SK-N-SH (cell line): ENCODE results near the gene ISLR2. TPM values are rescaled to one million over a fixed set of nuclear protein-coding genes. Genes with fewer than 3 reads are reported as not detected.
A peak's percentile ranks its signal among the peaks of the same experiment; 100 is the strongest.

Source experiments
- CTCF ChIA-PET: fragments of 300-600, 350-600 bp; formaldehyde crosslinking; extraction: SDS; loops from one replicate; lab custom pipeline; 2021; lab: Yijun Ruan, JAX
- POLR2A ChIA-PET: fragments of 350-600 bp; sonication (Branson Sonifier 250); formaldehyde crosslinking; extraction: SDS; loops from one replicate; lab custom pipeline; 2020; ENCODE audit warnings: antibody characterized with exemption, inconsistent platforms; lab: Yijun Ruan, JAX
- DNase-seq: peaks from one replicate; pipeline ENCODE4 v3.0.0; 2012
- H2AFZ ChIP-seq: fragments of 200-600 bp; sonication (generic); 2 replicates; pipeline ENCODE4 v1.8.1; 2016; ENCODE audit warnings: antibody characterized with exemption, mild to moderate bottlenecking, low read depth
- H3F3A ChIP-seq: fragments of 200-600 bp; sonication (generic); replicated peaks from 2 replicates; pipeline ENCODE3; 2016; ENCODE audit warnings: antibody characterized with exemption, mild to moderate bottlenecking; ENCODE audit not compliant: insufficient read depth
- H3K27ac ChIP-seq, 2 experiments: fragments of 200-500 bp in 1 of 2; fragments of 200-600 bp in 1 of 2; sonication (Bioruptor generic) in 1 of 2; sonication (generic), shearing (Covaris generic) in 1 of 2; 2 replicates each; pipeline versions ENCODE4 v1.5.1 to v1.6.1; 2014 to 2016; ENCODE audit warnings: low read depth in 2 of 2, inconsistent platforms in 1 of 2, low read length in 1 of 2, mild to moderate bottlenecking in 1 of 2, mixed read lengths in 1 of 2
- H3K27me3 ChIP-seq: fragments of 200-600 bp; sonication (generic), shearing (Covaris generic); 2 replicates; pipeline ENCODE4 v1.6.1; 2016; ENCODE audit warnings: mixed run types; ENCODE audit not compliant: insufficient read depth
- H3K36me3 ChIP-seq, 2 experiments: fragments of 200-500 bp in 1 of 2; fragments of 200-600 bp in 1 of 2; sonication (Bioruptor generic) in 1 of 2; sonication (generic) in 1 of 2; replicated peaks in 1 of 2; 2 replicates each; pipeline versions ENCODE3 to v1.5.1; 2014 to 2016; ENCODE audit warnings: low read length in 1 of 2, mild to moderate bottlenecking in 1 of 2; ENCODE audit not compliant: insufficient read depth in 2 of 2, control insufficient read depth in 1 of 2
- H3K4me1 ChIP-seq, 2 experiments: fragments of 200-500 bp in 1 of 2; fragments of 200-600 bp in 1 of 2; sonication (Bioruptor generic) in 1 of 2; sonication (generic), shearing (Covaris generic) in 1 of 2; 2 replicates each; pipeline versions ENCODE4 v1.5.1 to v1.6.1; 2014 to 2016; ENCODE audit warnings: low read depth in 1 of 2, low read length in 1 of 2, mixed run types in 1 of 2; ENCODE audit not compliant: insufficient read depth in 2 of 2, control insufficient read depth in 1 of 2
- H3K4me2 ChIP-seq: fragments of 200-600 bp; sonication (generic), shearing (Covaris generic); 2 replicates; pipeline ENCODE4 v1.6.1; 2017; ENCODE audit warnings: mixed run types
- H3K4me3 ChIP-seq, 2 experiments: fragments of 200-500 bp in 1 of 2; fragments of 200-600 bp in 1 of 2; sonication (Bioruptor generic) in 1 of 2; sonication (generic), shearing (Covaris generic) in 1 of 2; 2 replicates each; pipeline versions ENCODE4 v1.5.1 to v1.8.1; 2014 to 2016; ENCODE audit warnings: low read depth in 2 of 2, inconsistent platforms in 1 of 2, low read length in 1 of 2, mild to moderate bottlenecking in 1 of 2, mixed read lengths in 1 of 2, moderate library complexity in 1 of 2
- H3K79me2 ChIP-seq: fragments of 200-600 bp; sonication (generic); 2 replicates; pipeline ENCODE4 v1.8.1; 2017; ENCODE audit warnings: mild to moderate bottlenecking; ENCODE audit not compliant: insufficient read depth
- H3K9ac ChIP-seq: fragments of 200-600 bp; sonication (generic); 2 replicates; pipeline ENCODE4 v1.6.1; 2017; ENCODE audit warnings: mixed run types
- H3K9me2 ChIP-seq: fragments of 200-600 bp; sonication (generic); 2 replicates; pipeline ENCODE4 v1.6.1; 2017; ENCODE audit warnings: mixed run types
- H3K9me3 ChIP-seq: fragments of 200-600 bp; sonication (generic); 2 replicates; pipeline ENCODE4 v1.6.1; 2017; ENCODE audit warnings: mixed run types, mild to moderate bottlenecking, moderate library complexity
- H4K20me1 ChIP-seq: fragments of 200-600 bp; sonication (generic); 2 replicates; pipeline ENCODE4 v1.6.1; 2017; ENCODE audit warnings: mild to moderate bottlenecking, mixed run types; ENCODE audit not compliant: insufficient read depth
- ELF1 ChIP-seq: IDR thresholded peaks from 2 replicates; pipeline ENCODE4 v1.4.0; 2012
- FOXM1 ChIP-seq: IDR thresholded peaks from 2 replicates; pipeline ENCODE4 v1.4.0; 2012; ENCODE audit warnings: low read depth, mild to moderate bottlenecking
- MAX ChIP-seq: IDR thresholded peaks from 2 replicates; pipeline ENCODE4 v1.4.0; 2012; ENCODE audit warnings: low read depth
- MXI1 ChIP-seq: IDR thresholded peaks from 2 replicates; pipeline ENCODE4 v1.6.1; 2012; ENCODE audit warnings: mild to moderate bottlenecking, low read depth, low read length, improper control_type of control experiment
- NFIC ChIP-seq: IDR thresholded peaks from 2 replicates; pipeline ENCODE4 v1.4.0; 2012; ENCODE audit warnings: borderline replicate concordance
- PBX3 ChIP-seq: IDR thresholded peaks from 2 replicates; pipeline ENCODE4; 2012
- RCOR1 ChIP-seq: fragments of 150-350 bp; IDR thresholded peaks from 2 replicates; pipeline ENCODE4 v1.6.1; 2017; ENCODE audit warnings: antibody characterized with exemption, low read length
- RFX5 ChIP-seq: IDR thresholded peaks from 2 replicates; pipeline ENCODE4 v1.6.1; 2012; ENCODE audit warnings: mild to moderate bottlenecking, improper control_type of control experiment, low read length
- RXRA ChIP-seq: IDR thresholded peaks from 2 replicates; pipeline ENCODE4 v1.4.0; 2012; ENCODE audit warnings: low read depth, mild to moderate bottlenecking, borderline replicate concordance
- SIN3A ChIP-seq: IDR thresholded peaks from 2 replicates; pipeline ENCODE4 v1.6.1; 2012; ENCODE audit warnings: low read depth, mild to moderate bottlenecking, low read length, moderate library complexity, borderline replicate concordance
- TAF1 ChIP-seq: IDR thresholded peaks from 2 replicates; pipeline ENCODE4 v1.6.1; 2012; ENCODE audit warnings: low read depth, mild to moderate bottlenecking, low read length, moderate library complexity, borderline replicate concordance
- TCF12 ChIP-seq: IDR thresholded peaks from 2 replicates; pipeline ENCODE4 v1.4.0; 2012
- TEAD4 ChIP-seq: IDR thresholded peaks from 2 replicates; pipeline ENCODE4 v1.4.0; 2012; ENCODE audit warnings: mild to moderate bottlenecking, borderline replicate concordance; ENCODE audit not compliant: insufficient read depth
- USF1 ChIP-seq: IDR thresholded peaks from 2 replicates; pipeline ENCODE4 v1.4.0; 2012; ENCODE audit warnings: low read depth, borderline replicate concordance
- YY1 ChIP-seq: IDR thresholded peaks from 2 replicates; pipeline ENCODE4 v1.4.0; 2012; ENCODE audit warnings: low read depth, mild to moderate bottlenecking
- ZBTB33 ChIP-seq: IDR thresholded peaks from 2 replicates; pipeline ENCODE4 v1.4.0; 2012; ENCODE audit warnings: low read depth, borderline replicate concordance
- WGBS: methylation state at CpG from one replicate; pipeline ENCODE4 v1.1.6; 2017; ENCODE audit warnings: low lambda C conversion rate; 5-methylcytosine and 5-hydroxymethylcytosine counted together
- polyA plus RNA-seq, 3 experiments: library from polyadenylated mRNA; depleted of rRNA; stranded (reverse); fragments of >200 nt; gene quantifications; 2 replicates each; pipeline ENCODE4 v1.2.3, GENCODE V29; 2012

The ISLR2 gene
- polyA plus RNA-seq, 1 of the 3 experiments (the other 2 are of a cell fraction) = 0.56 TPM

- Histone ChIP-seq H3K27ac (peak overlapping the region in 1 of 2 experiments; percentile 95; a peak in 2 of 4 replicates), H3K9ac (no peak overlapping the region), H3K27me3 (no peaks in the 10 kb centered on the region), H3F3A (peaks cover 7% of the 10 kb centered on the region), H4K20me1 (no peaks in the 10 kb centered on the region), H3K79me2 (no peaks in the 10 kb centered on the region), H3K36me3 (no peaks in the 10 kb centered on the region), H2AFZ (no peak overlapping the region), H3K9me2 (no peaks in the 10 kb centered on the region), H3K4me2 (no peak overlapping the region; the same call in 1 of the 2 replicates)
- 85% methylated on average over 2 of the region's 2 CpGs for WGBS
- TF ChIP-seq TEAD4 = no peak
- no peak for TF ChIP-seq PBX3
- no peak for TF ChIP-seq TCF12
- no peak for TF ChIP-seq RFX5
- no peak for TF ChIP-seq SIN3A
- TF ChIP-seq MXI1 = no peak
- TF ChIP-seq FOXM1 = no peak
- no peak for TF ChIP-seq ZBTB33
- TF ChIP-seq RCOR1 = no peak
- no peak for TF ChIP-seq MAX
- no peak for TF ChIP-seq NFIC
- no peak for TF ChIP-seq USF1
- no peak for TF ChIP-seq RXRA
- no peak for TF ChIP-seq YY1
- TF ChIP-seq ELF1 = no peak
- TF ChIP-seq TAF1 = no peak
- TF ChIP-seq, all 33 proteins: peak for 0
- no peak overlapping the region for H3K4me3 ChIP-seq
- H3K4me1 ChIP-seq = peaks cover 13 to 37% of the 10 kb centered on the region in 2 experiments; a peak in 3 of 4 replicates
- ChIA-PET CTCF (interaction anchor here (1.0 kb wide), 1 partner anchor 170 kb away, joined by 3 read pairs; no protein-coding TSS in a partner anchor), POLR2A (no interaction called here)
- DNase-seq = no peak
- H3K9me3 ChIP-seq = no peaks in the 10 kb centered on the region
Measured at GRCh38 chr15:74137537-74137894, 7.1 kb downstream of the ISLR2 start.
